Stimulated activated naive CD4-positive, alpha-beta T cell (primary cell): ENCODE data around the gene EIF4ENIF1.
A peak's percentile ranks its signal among the peaks of the same experiment; 100 is the strongest.
"Not testable (repeated sequence)": the region's sequence is repeated elsewhere in the genome, so short reads cannot be mapped to it uniquely, and the experiment has no call there.

Experiments
- DNase-seq, 6 experiments: peaks; one replicate each; lab custom pipeline; 2025; lab: John Stamatoyannopoulos, UW

The EIF4ENIF1 gene, protein sequence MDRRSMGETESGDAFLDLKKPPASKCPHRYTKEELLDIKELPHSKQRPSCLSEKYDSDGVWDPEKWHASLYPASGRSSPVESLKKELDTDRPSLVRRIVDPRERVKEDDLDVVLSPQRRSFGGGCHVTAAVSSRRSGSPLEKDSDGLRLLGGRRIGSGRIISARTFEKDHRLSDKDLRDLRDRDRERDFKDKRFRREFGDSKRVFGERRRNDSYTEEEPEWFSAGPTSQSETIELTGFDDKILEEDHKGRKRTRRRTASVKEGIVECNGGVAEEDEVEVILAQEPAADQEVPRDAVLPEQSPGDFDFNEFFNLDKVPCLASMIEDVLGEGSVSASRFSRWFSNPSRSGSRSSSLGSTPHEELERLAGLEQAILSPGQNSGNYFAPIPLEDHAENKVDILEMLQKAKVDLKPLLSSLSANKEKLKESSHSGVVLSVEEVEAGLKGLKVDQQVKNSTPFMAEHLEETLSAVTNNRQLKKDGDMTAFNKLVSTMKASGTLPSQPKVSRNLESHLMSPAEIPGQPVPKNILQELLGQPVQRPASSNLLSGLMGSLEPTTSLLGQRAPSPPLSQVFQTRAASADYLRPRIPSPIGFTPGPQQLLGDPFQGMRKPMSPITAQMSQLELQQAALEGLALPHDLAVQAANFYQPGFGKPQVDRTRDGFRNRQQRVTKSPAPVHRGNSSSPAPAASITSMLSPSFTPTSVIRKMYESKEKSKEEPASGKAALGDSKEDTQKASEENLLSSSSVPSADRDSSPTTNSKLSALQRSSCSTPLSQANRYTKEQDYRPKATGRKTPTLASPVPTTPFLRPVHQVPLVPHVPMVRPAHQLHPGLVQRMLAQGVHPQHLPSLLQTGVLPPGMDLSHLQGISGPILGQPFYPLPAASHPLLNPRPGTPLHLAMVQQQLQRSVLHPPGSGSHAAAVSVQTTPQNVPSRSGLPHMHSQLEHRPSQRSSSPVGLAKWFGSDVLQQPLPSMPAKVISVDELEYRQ

DNA sequence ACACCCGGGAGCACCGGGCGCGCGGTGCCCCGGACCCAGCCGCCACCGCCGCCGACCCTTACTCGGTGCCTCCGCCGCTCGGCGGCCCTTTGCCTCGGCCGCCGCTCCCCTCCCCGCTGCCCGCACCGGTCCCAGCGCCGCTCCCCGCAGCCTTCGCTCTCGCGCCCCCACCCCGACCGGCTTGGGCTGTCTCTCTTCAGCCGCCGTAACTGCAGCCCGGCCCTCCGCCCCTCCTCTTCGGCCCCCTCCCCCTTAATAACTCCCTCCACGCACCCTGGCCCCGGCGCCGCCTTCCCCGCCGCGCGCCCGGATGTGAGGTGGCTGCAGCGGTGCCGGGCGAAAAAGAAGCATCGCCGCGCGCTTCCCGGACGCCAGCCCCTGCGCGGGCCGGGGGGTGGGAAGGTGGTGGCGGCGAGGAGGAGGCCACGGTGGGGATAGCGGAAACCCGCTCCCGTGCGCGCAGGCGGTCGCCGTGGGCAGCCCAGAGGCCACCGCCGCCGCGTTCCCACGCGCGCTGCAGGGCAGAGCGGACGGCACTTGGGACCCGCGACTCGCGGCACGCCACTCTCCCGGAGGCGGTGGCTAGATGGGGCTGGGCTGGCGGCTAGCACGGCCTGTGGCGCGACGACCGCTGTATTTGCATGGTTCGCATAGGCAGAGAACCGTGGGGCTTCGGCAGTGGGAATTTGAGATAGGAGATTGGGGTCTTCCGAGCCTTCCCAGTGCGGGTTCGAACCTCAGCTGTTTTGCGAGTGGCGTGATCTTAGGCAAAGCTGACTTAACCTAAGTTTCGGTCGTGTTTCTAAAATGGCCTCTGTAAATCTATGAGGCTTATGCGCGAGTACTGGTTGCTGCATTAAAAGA lies at the start of gene EIF4ENIF1:
Gene EIF4ENIF1, minus strand, starts transcription at position 211 of the 864 bp plus-strand sequence. CDS start 1,124 bp downstream, outside the sequence.
- DNase-seq, result peak; percentile 73 to 88 (median 80)

DNA sequence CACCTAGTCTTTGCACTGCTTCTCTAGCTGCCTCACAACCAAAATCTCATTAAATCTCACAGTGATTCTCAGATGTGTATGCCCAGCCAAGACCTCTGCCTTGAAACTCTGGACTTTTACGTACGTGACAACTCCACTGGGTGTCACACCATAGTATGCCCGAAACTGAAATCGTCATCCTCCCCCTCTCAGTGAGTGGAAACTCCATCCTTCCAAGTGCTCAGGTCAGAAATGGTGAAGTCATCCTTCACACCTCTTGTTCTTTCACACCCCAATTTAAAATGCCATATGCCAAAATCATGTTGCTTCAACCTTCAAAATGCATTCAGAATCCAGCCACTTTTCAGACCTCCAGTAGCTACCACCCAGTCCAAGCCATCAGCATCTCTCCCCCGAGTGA lies 49.2 kb upstream of the EIF4ENIF1 start:
- DNase-seq, result no peak

- no peak for DNase-seq
These were observed 47.4 kb upstream of the EIF4ENIF1 start for GRCh38 chr22:31537019-31537535.

GRCh38 chr22:31533374-31533773 lies 43.7 kb upstream of the EIF4ENIF1 start:
- no peak for DNase-seq

- DNase-seq, result no peak
These were observed 42.4 kb upstream of the EIF4ENIF1 start for GRCh38 chr22:31532060-31532459.

GRCh38 chr22:31530823-31531195 lies 41.2 kb upstream of the EIF4ENIF1 start:
- no peak for DNase-seq

- DNase-seq, result no peak
These were observed 36.6 kb upstream of the EIF4ENIF1 start for GRCh38 chr22:31526270-31526669.

DNA sequence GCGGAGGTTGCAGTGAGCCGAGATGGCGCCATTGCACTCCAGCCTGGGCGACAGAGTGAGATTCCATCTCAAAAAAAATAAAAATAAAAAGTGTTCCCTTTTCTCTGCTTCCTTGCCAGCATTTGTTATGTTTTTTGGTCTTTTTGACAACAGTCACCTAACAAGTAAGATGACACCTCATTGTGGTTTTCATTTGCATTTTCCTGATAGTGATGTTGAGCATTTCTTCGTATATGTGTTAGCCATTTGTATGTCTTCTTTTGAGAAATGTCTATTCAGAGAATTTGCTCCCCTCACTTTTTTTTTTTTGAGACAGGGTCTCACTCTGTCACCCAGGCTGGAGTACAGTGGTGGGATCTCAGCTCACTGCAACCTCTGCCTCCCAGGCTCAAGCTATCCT lies 34.5 kb upstream of the EIF4ENIF1 start:
- DNase-seq, result not testable (repeated sequence)

DNA sequence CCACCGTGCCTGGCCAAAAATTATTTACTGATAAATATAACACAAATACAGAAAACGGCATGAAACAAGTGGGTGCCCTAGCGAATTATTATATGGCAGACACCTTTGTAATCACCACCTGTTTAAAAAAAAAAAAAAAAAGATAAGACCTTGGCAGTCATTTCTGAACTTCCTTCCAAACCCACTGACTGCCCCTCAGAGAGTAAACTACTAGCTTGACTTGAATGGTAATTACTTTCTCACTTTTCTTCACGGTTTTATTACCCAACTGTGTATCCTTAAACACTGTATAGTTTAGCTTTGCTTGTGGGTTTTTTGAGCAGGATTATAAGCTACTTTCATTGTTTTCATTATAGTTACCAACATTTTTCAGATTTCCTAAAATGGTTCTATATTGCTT lies 30.4 kb upstream of the EIF4ENIF1 start:
- no peak for DNase-seq

- DNase-seq, result no peak
These were observed 19.6 kb upstream of the EIF4ENIF1 start for GRCh38 chr22:31509061-31509762.

DNA sequence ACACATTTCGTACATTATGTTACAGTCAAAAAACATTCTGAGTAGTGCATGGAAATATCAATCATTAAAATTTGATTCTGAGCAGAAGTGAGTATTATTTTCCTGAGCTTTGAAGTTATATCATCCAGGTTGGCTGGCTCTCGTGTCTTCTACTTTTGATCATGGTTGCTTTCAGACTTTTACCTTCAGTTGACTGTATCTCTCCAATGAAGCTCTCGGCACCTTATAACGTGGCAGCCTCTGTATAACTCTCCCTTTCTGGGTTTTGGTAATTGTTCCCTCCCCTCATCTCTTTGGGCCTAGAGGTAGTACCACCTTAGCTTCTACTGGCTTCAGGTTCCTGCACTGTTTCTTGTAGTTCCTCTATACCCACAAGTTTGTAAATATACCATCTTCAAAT lies 18.9 kb upstream of the EIF4ENIF1 start:
- DNase-seq, result no peak

DNA sequence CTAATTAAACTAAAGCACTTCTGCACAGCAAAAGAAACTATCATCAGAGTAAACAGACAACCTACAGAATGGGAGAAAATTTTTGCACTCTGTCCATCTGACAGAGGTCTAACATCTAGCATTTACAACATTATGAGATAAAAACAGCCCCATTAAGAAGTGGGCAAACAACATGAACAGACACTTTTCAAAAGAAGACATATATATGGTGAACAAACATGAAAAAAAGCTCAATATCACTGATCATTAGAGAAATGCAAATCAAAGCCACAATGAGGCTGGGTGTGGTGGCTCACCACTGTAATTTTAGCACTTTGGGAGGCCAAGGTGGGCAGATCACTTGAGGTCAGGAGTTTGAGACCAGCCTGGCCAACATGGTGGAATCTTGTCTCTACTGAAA lies 17.9 kb upstream of the EIF4ENIF1 start:
- DNase-seq, result not testable (repeated sequence)

DNA sequence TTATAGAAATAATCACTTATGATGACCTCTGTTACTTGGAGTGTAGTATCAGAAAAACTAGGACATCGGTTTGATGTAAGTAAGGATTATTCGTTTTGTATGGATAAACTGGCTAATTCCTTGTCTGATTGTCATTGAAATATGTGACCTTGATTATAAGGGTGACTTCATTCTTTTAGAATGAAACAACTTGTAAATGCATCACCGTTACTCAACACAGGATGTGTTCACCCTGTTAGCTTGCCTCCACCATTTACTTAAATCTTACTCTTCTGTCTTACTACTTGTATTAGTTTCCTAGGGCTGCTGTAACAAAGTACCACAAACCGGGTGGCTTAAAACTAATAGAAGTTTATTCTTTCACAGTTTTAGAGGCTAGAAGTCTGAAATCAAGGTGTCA lies 14.6 kb upstream of the EIF4ENIF1 start:
- DNase-seq, result no peak

- no peak for DNase-seq
These were observed 13.7 kb upstream of the EIF4ENIF1 start for GRCh38 chr22:31503211-31503964.

DNA sequence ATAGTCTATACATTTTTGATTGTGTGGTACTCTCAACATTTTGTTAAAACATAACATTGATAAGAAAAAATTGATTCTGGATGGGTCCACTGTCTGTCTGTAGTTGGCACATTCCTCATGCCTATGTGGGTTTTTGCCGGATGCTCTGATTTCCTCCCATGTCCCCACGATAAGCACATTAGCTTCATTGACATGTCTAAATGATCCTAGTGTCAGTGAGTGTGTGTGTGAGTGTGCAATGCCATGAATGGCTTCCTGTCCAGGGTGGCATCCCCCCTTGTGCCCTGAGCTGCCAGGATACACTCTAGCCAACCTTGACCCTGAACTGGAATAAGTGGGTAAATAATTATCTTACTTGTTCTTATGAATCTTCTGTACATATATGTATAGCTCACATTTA lies 12.1 kb upstream of the EIF4ENIF1 start:
- no peak for DNase-seq

DNA sequence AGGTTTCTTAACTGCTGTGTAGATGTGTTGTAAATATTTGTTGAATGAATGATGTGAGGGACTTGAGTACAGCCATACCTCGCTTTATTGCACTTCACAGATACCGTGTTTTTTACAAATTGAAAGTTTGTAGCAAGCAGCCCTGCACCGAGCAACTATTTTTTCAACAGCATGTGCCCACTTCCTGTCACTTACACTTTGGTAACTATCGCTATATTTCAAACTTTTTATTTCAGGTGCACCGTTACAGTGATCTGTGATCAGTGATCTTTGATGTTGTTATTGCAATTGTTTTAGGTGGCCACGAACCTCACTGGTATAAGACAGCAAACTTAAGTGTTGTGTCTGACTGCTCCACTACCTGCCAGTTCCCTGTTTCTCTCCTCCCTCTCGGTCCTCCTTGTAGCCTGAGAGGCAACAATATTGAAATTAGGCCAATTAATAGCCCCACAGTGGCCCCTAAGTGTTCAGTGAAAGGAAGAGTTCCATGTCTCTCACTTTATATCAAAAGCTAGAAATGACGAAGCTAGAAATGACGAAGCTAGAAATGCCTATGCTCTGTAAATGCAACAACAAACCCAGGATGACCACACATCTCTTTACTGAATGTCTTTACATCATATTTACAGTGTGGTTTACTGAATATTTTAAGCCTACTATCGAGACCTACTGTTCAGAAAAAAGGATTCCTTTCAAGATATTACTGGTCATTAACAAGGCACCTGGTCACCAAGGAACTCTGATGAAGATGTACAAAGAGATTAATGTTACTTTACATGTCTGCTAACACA lies 7.7 kb upstream of the EIF4ENIF1 start:
- peak in 5 of 6 experiments; percentile 21 to 80 (median 78) for DNase-seq

GRCh38 chr22:31496735-31497146 lies 7.1 kb upstream of the EIF4ENIF1 start:
- DNase-seq, result peak in 3 of 6 experiments; percentile 51 to 59 (median 56)

GRCh38 chr22:31496007-31496734 lies 6.5 kb upstream of the EIF4ENIF1 start, which contains the start of gene SFI1:
SFI1 (plus strand) TSS chr22:31496536; CDS start chr22:31508285, 11,749 bp downstream.
- peak; percentile 94 to 98 (median 94) for DNase-seq
